ENCODE measurements around the gene STAT5A. TPM values are rescaled to one million over a fixed set of nuclear protein-coding genes. Genes with fewer than 3 reads are reported as not detected.

The STAT5A gene
- total and polyA plus RNA-seq, 9 of the 15 experiments (the other 6 are each of a cell fraction or from before 2014, with no cell fraction given): 79.9 to 415 (median 196) TPM

DNA sequence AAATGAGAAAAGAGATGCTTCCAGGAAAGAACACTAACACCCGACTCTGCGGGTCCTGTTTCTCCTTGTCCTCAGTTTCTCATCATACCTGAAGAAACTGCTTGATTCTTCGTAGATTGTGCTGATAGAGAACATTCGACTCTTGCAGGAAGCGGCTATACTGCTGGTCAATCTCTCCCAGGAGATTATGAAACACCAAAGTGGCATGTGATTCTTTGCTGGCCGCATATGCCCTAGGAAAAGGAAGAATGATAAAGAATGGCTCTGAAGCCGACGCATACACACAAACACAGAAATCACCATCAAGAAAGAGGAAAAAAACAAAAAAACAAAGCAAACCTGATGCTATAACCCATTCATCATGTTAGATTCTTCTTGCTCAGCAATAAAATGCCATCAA, 58.2 kb downstream of the STAT5A start:
- H4K20me1 ChIP-seq (replicated peaks; ENCODE audit: control insufficient read depth, insufficient read depth, low read length): no peaks in the 10 kb centered on the region
- no peaks in the 10 kb centered on the region for H3K27me3 ChIP-seq (ENCODE audit: control insufficient read depth in 2 of 2, insufficient read depth in 2 of 2, low read length in 2 of 2)
- no peak overlapping the region for H3K9ac ChIP-seq (ENCODE audit: insufficient read depth in 1 of 2, low read depth in 2 of 2, low read length in 2 of 2)
- no peak overlapping the region for H3K4me3 ChIP-seq
- no TSS peak for BruUV-seq (replicated peaks)
- H3K9me1 ChIP-seq (ENCODE audit: control insufficient read depth, insufficient read depth, low read length): peaks cover 3% of the 10 kb centered on the region
- 94% methylated on average over 8 of the region's 8 CpGs for WGBS (ENCODE audit: insufficient coverage, low coverage, missing lambda C conversion rate)
- no peak for DNase-seq (ENCODE audit: extremely low read depth in 1 of 4, low spot score in 3 of 4)
- ChIA-PET CTCF (ENCODE audit: low intra/inter-chr PET ratio) (no interaction called here), POLR2A (no interaction called here)
- H3K79me2 ChIP-seq (ENCODE audit: control insufficient read depth, insufficient read depth, low read length): peaks cover 14% of the 10 kb centered on the region; the same call in 2 of the 3 replicates
- no peak for FAIRE-seq
- no peak for ATAC-seq
- intact Hi-C loops (cut with micrococcal nuclease): no loop called here
- in situ Hi-C loops (cut with MboI): no loop called here
- H3K4me2 ChIP-seq (ENCODE audit: insufficient read depth, low read length): no peak overlapping the region
- no peaks in the 10 kb centered on the region for H3K9me3 ChIP-seq (replicated peaks; ENCODE audit: control insufficient read depth, insufficient read depth, low read depth, low read length)
- no peaks in the 10 kb centered on the region; a peak in 1 of 5 replicates for H3K4me1 ChIP-seq (replicated peaks in 1 of 2; ENCODE audit: control insufficient read depth in 2 of 2, insufficient read depth in 2 of 2, low read length in 2 of 2)
- no peak overlapping the region for H3K27ac ChIP-seq (ENCODE audit: extremely low read depth, low read depth, low read length)
- H2AFZ ChIP-seq (ENCODE audit: low read depth, low read length): no peak overlapping the region
- H3K36me3 ChIP-seq (ENCODE audit: control insufficient read depth, insufficient read depth, low read length): peaks cover 57% of the 10 kb centered on the region
- TF ChIP-seq ZFP36 (IDR thresholded peaks at IDR 0.05; ENCODE audit: low read depth, low read length, partially characterized antibody) (no peak), ZNF134 (CRISPR knock-in tag; conservative IDR thresholded peaks at IDR 0.05) (no peak), ZNF436 (CRISPR knock-in tag; IDR thresholded peaks at IDR 0.05) (no peak), PTBP1 (IDR thresholded peaks at IDR 0.05; ENCODE audit: low read depth, low read length) (no peak), ZNF696 (CRISPR knock-in tag; conservative IDR thresholded peaks at IDR 0.05) (no peak), ATF3 (IDR thresholded peaks at IDR 0.05) (no peak), ATF3 (CRISPR knock-in tag; conservative IDR thresholded peaks at IDR 0.05) (no peak), SMAD3 (CRISPR knock-in tag; conservative IDR thresholded peaks at IDR 0.05) (no peak), PHF20 (IDR thresholded peaks at IDR 0.05; ENCODE audit: partially characterized antibody) (no peak), DDX20 (tag; IDR thresholded peaks at IDR 0.05; ENCODE audit: low read depth) (no peak), FOXP1 (CRISPR knock-in tag; IDR thresholded peaks at IDR 0.05) (no peak), KAT7 (CRISPR knock-in tag; IDR thresholded peaks at IDR 0.05; ENCODE audit: borderline replicate concordance) (no peak), NCOA6 (IDR thresholded peaks at IDR 0.05) (no peak), NFRKB (IDR thresholded peaks at IDR 0.05; ENCODE audit: low read depth) (no peak), ATF6 (CRISPR knock-in tag; IDR thresholded peaks at IDR 0.05) (no peak), SMARCA4 (IDR thresholded peaks at IDR 0.05) (no peak)
- TF ChIP-seq, protein P1, sequence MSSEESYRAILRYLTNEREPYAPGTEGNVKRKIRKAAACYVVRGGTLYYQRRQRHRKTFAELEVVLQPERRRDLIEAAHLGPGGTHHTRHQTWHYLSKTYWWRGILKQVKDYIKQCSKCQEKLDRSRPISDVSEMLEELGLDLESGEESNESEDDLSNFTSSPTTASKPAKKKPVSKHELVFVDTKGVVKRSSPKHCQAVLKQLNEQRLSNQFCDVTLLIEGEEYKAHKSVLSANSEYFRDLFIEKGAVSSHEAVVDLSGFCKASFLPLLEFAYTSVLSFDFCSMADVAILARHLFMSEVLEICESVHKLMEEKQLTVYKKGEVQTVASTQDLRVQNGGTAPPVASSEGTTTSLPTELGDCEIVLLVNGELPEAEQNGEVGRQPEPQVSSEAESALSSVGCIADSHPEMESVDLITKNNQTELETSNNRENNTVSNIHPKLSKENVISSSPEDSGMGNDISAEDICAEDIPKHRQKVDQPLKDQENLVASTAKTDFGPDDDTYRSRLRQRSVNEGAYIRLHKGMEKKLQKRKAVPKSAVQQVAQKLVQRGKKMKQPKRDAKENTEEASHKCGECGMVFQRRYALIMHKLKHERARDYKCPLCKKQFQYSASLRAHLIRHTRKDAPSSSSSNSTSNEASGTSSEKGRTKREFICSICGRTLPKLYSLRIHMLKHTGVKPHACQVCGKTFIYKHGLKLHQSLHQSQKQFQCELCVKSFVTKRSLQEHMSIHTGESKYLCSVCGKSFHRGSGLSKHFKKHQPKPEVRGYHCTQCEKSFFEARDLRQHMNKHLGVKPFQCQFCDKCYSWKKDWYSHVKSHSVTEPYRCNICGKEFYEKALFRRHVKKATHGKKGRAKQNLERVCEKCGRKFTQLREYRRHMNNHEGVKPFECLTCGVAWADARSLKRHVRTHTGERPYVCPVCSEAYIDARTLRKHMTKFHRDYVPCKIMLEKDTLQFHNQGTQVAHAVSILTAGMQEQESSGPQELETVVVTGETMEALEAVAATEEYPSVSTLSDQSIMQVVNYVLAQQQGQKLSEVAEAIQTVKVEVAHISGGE (CRISPR knock-in tag; IDR thresholded peaks at IDR 0.05): no peak

Measured in K562 (cell line).